DND-41 (cell line): ENCODE results near the gene PPARGC1A.

Experiments used
- ATAC-seq: fragments of 200-7000 bp; cut with Tn5 transposase; 3 replicates; pipeline ENCODE4 v1.9.1; 2021; ENCODE audit warnings: low read depth; ENCODE audit not compliant: insufficient read depth
- DNase-seq: peaks from one replicate; pipeline ENCODE4 v3.0.0-alpha.2; 2020
- H2AFZ ChIP-seq: 2 replicates; pipeline ENCODE4 v1.6.0; 2012; ENCODE audit warnings: low read depth, low read length
- H3K27ac ChIP-seq: 2 replicates; pipeline ENCODE4 v1.5.1; 2012; ENCODE audit warnings: low read length, inconsistent platforms
- H3K27me3 ChIP-seq: fragments of 200-600 bp; sonication (generic); 2 replicates; pipeline ENCODE4 v1.6.0; 2012; ENCODE audit warnings: low read length, mild to moderate bottlenecking, inconsistent platforms; ENCODE audit not compliant: insufficient read depth, poor library complexity
- H3K36me3 ChIP-seq: 2 replicates; pipeline ENCODE4 v1.5.1; 2012; ENCODE audit warnings: low read length, inconsistent platforms; ENCODE audit not compliant: insufficient read depth
- H3K4me1 ChIP-seq: 2 replicates; pipeline ENCODE4 v1.5.1; 2012; ENCODE audit warnings: mild to moderate bottlenecking, low read length; ENCODE audit not compliant: insufficient read depth
- H3K4me2 ChIP-seq: 2 replicates; pipeline ENCODE4 v1.6.0; 2012; ENCODE audit warnings: mild to moderate bottlenecking, moderate library complexity, low read length, inconsistent platforms; ENCODE audit not compliant: insufficient read depth
- H3K4me3 ChIP-seq, 2 experiments: fragments of 200-600 bp in 1 of 2; shearing (Covaris generic) in 1 of 2; 2 replicates each; pipeline ENCODE4 v1.5.1; 2012 to 2016; ENCODE audit warnings: inconsistent platforms in 2 of 2, low read length in 2 of 2, mild to moderate bottlenecking in 2 of 2, low read depth in 1 of 2, moderate library complexity in 1 of 2
- H3K79me2 ChIP-seq: 2 replicates; pipeline ENCODE4 v1.6.0; 2012; ENCODE audit warnings: low read length, inconsistent platforms; ENCODE audit not compliant: insufficient read depth
- H3K9ac ChIP-seq: 2 replicates; pipeline ENCODE4 v1.6.0; 2012; ENCODE audit warnings: low read depth, mild to moderate bottlenecking, inconsistent platforms, low read length, moderate library complexity
- H3K9me3 ChIP-seq: 2 replicates; pipeline ENCODE4 v1.5.1; 2012; ENCODE audit warnings: low read length, moderate library complexity, mild to moderate bottlenecking, inconsistent platforms; ENCODE audit not compliant: insufficient read depth, severe bottlenecking
- H4K20me1 ChIP-seq: 2 replicates; pipeline ENCODE4 v1.6.0; 2012; ENCODE audit warnings: low read length; ENCODE audit not compliant: insufficient read depth
- EZH2 ChIP-seq: IDR thresholded peaks from 3 replicates; pipeline ENCODE4 v1.6.1; 2012; ENCODE audit warnings: borderline replicate concordance, low read depth, mild to moderate bottlenecking, moderate library complexity, low read length, inconsistent platforms; ENCODE audit not compliant: severe bottlenecking
- TF ChIP-seq, protein P1 (sequence below): IDR thresholded peaks from 2 replicates; pipeline ENCODE4 v1.5.1; 2012; ENCODE audit warnings: borderline replicate concordance, low read length, moderate library complexity, mild to moderate bottlenecking; ENCODE audit not compliant: poor library complexity, severe bottlenecking; ENCODE audit errors: extremely low read depth

The PPARGC1A gene

DNA sequence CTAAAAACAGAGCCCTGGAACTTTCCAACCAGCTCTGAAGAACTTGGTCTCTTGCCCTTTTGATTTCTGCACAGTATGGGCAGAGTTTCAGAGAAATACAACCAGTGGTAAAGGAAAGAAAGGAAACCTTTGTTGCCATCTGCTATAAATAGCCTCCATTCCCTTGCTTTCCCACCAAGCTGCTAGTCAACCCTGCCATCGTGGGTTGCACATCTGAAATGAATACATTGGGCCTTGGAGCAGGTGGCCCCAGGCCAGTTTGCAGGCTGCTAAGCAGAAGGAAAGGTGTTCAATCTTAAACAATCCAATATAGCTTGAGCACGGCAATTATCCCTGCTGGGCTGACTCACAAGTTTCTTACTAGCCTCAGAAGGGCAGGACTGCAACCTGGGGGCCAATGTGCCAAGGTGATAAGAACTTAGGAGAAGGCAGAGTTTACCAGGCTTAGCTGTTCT, 142.5 kb downstream of the PPARGC1A start:
- no peak for DNase-seq
- Histone ChIP-seq H3K36me3 (no peaks in the 10 kb centered on the region), H3K27me3 (no peaks in the 10 kb centered on the region), H3K9ac (no peak overlapping the region), H4K20me1 (no peaks in the 10 kb centered on the region), H3K4me2 (no peak overlapping the region), H2AFZ (no peak overlapping the region), H3K4me1 (no peaks in the 10 kb centered on the region), H3K27ac (no peak overlapping the region), H3K4me3 (no peak overlapping the region), H3K79me2 (no peaks in the 10 kb centered on the region), H3K9me3 (no peaks in the 10 kb centered on the region)
- TF ChIP-seq, protein P1, sequence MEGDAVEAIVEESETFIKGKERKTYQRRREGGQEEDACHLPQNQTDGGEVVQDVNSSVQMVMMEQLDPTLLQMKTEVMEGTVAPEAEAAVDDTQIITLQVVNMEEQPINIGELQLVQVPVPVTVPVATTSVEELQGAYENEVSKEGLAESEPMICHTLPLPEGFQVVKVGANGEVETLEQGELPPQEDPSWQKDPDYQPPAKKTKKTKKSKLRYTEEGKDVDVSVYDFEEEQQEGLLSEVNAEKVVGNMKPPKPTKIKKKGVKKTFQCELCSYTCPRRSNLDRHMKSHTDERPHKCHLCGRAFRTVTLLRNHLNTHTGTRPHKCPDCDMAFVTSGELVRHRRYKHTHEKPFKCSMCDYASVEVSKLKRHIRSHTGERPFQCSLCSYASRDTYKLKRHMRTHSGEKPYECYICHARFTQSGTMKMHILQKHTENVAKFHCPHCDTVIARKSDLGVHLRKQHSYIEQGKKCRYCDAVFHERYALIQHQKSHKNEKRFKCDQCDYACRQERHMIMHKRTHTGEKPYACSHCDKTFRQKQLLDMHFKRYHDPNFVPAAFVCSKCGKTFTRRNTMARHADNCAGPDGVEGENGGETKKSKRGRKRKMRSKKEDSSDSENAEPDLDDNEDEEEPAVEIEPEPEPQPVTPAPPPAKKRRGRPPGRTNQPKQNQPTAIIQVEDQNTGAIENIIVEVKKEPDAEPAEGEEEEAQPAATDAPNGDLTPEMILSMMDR: no peak
- TF ChIP-seq EZH2: no peak
- ATAC-seq: no peak

DNA sequence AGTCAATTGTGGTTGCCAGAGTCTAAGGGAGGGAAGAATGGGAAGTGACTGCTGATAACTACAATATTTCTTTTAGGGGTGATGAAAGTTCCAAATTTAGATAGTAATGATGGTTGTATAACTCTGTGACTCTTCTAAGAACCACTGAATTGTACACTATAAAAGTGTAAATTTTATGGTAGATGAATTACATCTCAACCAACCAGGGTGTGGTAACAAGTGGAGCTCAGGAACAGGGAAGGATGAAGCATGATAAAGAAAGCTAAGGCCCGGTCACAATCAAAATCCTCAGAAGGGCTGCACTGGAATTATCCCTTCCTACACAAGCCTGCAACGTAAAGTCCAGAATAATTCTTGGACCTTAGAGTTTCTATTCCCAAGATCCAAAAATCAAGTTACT, 143.2 kb downstream of the PPARGC1A start:
- Histone ChIP-seq H3K36me3 (no peaks in the 10 kb centered on the region), H3K27me3 (no peaks in the 10 kb centered on the region), H4K20me1 (no peaks in the 10 kb centered on the region), H3K27ac (no peak overlapping the region), H3K9ac (no peak overlapping the region), H3K79me2 (no peaks in the 10 kb centered on the region), H2AFZ (no peak overlapping the region), H3K9me3 (no peaks in the 10 kb centered on the region), H3K4me3 (no peak overlapping the region), H3K4me1 (no peaks in the 10 kb centered on the region), H3K4me2 (no peak overlapping the region)
- DNase-seq (no peak), ATAC-seq (no peak)
- TF ChIP-seq EZH2: no peak
- TF ChIP-seq, protein P1: no peak

GRCh38 chr4:23746027-23746426, 143.8 kb downstream of the PPARGC1A start:
- Histone ChIP-seq H3K27ac (no peak overlapping the region), H3K9ac (no peak overlapping the region), H3K4me1 (no peaks in the 10 kb centered on the region), H3K9me3 (no peaks in the 10 kb centered on the region), H3K79me2 (no peaks in the 10 kb centered on the region), H2AFZ (no peak overlapping the region), H3K27me3 (no peaks in the 10 kb centered on the region), H3K4me3 (no peak overlapping the region), H3K4me2 (no peak overlapping the region), H4K20me1 (no peaks in the 10 kb centered on the region), H3K36me3 (no peaks in the 10 kb centered on the region)
- DNase-seq: no peak
- ATAC-seq: no peak
- TF ChIP-seq EZH2: no peak
- TF ChIP-seq, protein P1: no peak

- no peak for ATAC-seq
- H3K4me3 ChIP-seq: no peak overlapping the region
- no peaks in the 10 kb centered on the region for H3K36me3 ChIP-seq
- H3K4me2 ChIP-seq: no peak overlapping the region
- H2AFZ ChIP-seq: no peak overlapping the region
- H3K27ac ChIP-seq: no peak overlapping the region
- H3K27me3 ChIP-seq: no peaks in the 10 kb centered on the region
- no peak overlapping the region for H3K9ac ChIP-seq
- no peaks in the 10 kb centered on the region for H3K9me3 ChIP-seq
- TF ChIP-seq, protein P1: no peak
- TF ChIP-seq EZH2: no peak
- H3K79me2 ChIP-seq: no peaks in the 10 kb centered on the region
- no peaks in the 10 kb centered on the region for H4K20me1 ChIP-seq
- DNase-seq: no peak
- no peaks in the 10 kb centered on the region for H3K4me1 ChIP-seq
These were observed 144.5 kb downstream of the PPARGC1A start for GRCh38 chr4:23745377-23745776.
